ENCODE results near the gene CD82.

The CD82 gene

GRCh38 chr11:44522294-44522693, 43.2 kb upstream of the CD82 start:
- no peak overlapping the region for H3K4me3 ChIP-seq (ENCODE audit: low read length)
- no peak for DNase-seq (ENCODE audit: low read depth)

GRCh38 chr11:44524346-44524745, 41.1 kb upstream of the CD82 start:
- no peak for TF ChIP-seq CTCF (conservative IDR thresholded peaks at IDR 0.05; ENCODE audit: low read length)
- no peak overlapping the region for H3K4me3 ChIP-seq (ENCODE audit: low read length)
- DNase-seq (ENCODE audit: low read depth): no peak

More at GRCh38 chr11:44522294-44522693, 43.2 kb upstream of the CD82 start:
- TF ChIP-seq CTCF (conservative IDR thresholded peaks at IDR 0.05; ENCODE audit: low read length): no peak

GRCh38 chr11:44524751-44525201, 40.7 kb upstream of the CD82 start:
- DNase-seq (ENCODE audit: low read depth): no peak
- no peak for TF ChIP-seq CTCF (conservative IDR thresholded peaks at IDR 0.05; ENCODE audit: low read length)
- H3K4me3 ChIP-seq (ENCODE audit: low read length): no peak overlapping the region

- DNase-seq (ENCODE audit: low read depth): no peak
- TF ChIP-seq CTCF (conservative IDR thresholded peaks at IDR 0.05; ENCODE audit: low read length): no peak
- no peak overlapping the region for H3K4me3 ChIP-seq (ENCODE audit: low read length)
These were observed 39.8 kb upstream of the CD82 start for GRCh38 chr11:44525473-44526252.

- no peak for TF ChIP-seq CTCF (conservative IDR thresholded peaks at IDR 0.05; ENCODE audit: low read length)
- DNase-seq (ENCODE audit: low read depth): no peak
- H3K4me3 ChIP-seq (ENCODE audit: low read length): no peak overlapping the region
These were observed 39.0 kb upstream of the CD82 start for GRCh38 chr11:44526438-44526837.

- no peak for TF ChIP-seq CTCF (conservative IDR thresholded peaks at IDR 0.05; ENCODE audit: low read length)
- no peak overlapping the region for H3K4me3 ChIP-seq (ENCODE audit: low read length)
- no peak for DNase-seq (ENCODE audit: low read depth)
These were observed 38.0 kb upstream of the CD82 start for GRCh38 chr11:44527476-44527875.

GRCh38 chr11:44528103-44528502, 37.4 kb upstream of the CD82 start:
- no peak for DNase-seq (ENCODE audit: low read depth)
- H3K4me3 ChIP-seq (ENCODE audit: low read length): no peak overlapping the region
- TF ChIP-seq CTCF (conservative IDR thresholded peaks at IDR 0.05; ENCODE audit: low read length): no peak
